Measurements from ENCODE around the gene UBE2N.

- no peak for TF ChIP-seq POLR2A (IDR thresholded peaks at IDR 0.05)
- TF ChIP-seq CTCF (IDR thresholded peaks at IDR 0.05 in 4 of 5, conservative IDR thresholded peaks at IDR 0.05 in 1 of 5) = no peak
Measured at GRCh38 chr12:93429852-93430251, 11.9 kb downstream of the UBE2N start.

Data from gastrocnemius medialis (tissue), 4 donors.